Iris pigment epithelial cell (primary cell): ENCODE measurements around the gene SIK3.

Experiments
- DNase-seq: peaks from one replicate; pipeline ENCODE4 v3.0.0-alpha.2; 2011; ENCODE audit warnings: low read depth

SIK3 gene

GRCh38 chr11:116970485-116971292 lies 127.5 kb downstream of the SIK3 start:
- DNase-seq, result peak; percentile 40

GRCh38 chr11:116969694-116970093 lies 128.5 kb downstream of the SIK3 start:
- no peak for DNase-seq

- no peak for DNase-seq
Measured at GRCh38 chr11:116964269-116964668, 134.0 kb downstream of the SIK3 start.

DNA sequence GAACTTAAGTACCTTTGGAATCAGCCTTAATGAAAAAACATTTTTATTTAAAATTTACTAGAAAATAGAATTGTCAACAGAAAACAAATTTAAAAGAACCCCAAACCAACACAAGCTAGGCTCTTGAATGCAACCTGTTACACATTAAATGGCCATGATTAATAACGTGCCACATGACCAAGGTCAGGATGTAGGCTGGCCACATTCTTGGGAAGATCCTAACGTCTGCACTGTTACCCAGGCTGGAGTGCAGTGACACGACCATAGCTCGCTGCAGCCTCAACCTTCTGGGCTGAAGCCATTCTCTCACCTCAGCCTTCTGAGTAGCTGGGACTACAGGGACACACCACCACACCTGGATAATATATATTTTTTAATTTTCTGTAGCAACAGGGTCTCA lies 134.4 kb downstream of the SIK3 start:
- DNase-seq, result no peak

- peak; percentile 61 for DNase-seq
Measured at GRCh38 chr11:116962108-116962507, 136.1 kb downstream of the SIK3 start.

GRCh38 chr11:116960930-116961329 lies 137.3 kb downstream of the SIK3 start:
- DNase-seq, result peak; percentile 58

- DNase-seq, result no peak
Measured at GRCh38 chr11:116958246-116958645, 140.0 kb downstream of the SIK3 start.

- no peak for DNase-seq
Measured at GRCh38 chr11:116955949-116956348, 142.3 kb downstream of the SIK3 start.

DNA sequence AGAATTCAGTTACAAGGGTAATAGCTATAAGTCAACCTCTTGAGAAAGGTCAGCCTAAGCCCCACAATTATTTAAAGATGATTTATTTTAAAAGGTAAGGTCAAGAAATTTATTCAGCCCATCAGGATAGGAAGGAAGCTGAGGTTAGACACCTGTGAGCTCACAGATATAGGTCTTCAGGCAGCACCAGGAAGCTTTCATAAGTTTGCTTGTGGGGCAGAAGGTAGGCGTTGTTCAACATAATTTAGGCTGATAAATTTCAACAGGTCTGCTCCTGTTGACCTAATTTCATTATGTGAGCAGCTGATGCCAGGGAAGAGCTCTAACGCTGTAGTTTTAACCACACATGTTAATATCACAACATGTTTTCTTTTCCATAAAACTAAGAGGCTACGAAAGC lies 142.7 kb downstream of the SIK3 start:
- no peak for DNase-seq

- DNase-seq, result no peak
Measured at GRCh38 chr11:116953530-116954285, 144.5 kb downstream of the SIK3 start.

- no peak for DNase-seq
Measured at GRCh38 chr11:116951762-116952161, 146.5 kb downstream of the SIK3 start.

DNA sequence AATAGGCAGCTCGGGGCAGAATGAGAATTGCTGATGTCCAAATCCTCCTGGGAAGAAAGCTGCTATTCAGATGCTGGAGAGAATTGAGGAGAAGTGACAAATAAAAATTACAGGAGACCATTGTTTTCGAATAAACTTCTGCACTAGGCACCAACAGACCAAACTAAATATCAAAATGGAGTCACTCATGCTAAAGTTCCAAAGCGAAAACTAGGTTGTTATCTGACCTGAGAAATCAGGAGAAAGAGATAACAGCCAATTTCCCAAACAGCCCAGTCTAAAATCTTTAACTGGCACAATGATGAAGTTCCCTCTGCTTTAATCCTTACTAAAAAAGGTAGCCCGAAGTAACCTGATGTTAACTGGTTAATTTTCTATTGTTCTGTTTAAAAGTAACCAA lies 148.0 kb downstream of the SIK3 start:
- no peak for DNase-seq

DNA sequence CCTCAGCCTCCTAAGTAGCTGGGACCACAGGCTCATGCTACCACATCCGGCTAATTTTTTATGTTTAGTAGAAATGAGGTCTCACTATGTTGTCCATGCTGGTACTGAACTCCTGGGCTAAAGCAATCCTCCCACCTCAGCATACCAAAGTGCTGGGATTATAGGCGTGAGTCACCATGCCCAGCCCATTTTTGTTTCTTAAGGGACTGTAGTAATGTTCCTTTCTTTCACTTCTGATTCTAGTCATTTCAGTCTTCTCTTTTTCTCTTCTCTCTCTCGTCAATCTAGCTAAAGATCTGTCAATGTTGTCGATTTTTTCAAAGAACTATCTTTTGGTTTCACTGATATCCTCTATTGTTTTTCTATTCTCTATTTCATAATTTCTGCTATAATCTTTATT lies 149.8 kb downstream of the SIK3 start:
- peak; percentile 65 for DNase-seq

- DNase-seq, result peak; percentile 63
Measured at GRCh38 chr11:116946414-116946813, 151.8 kb downstream of the SIK3 start.

GRCh38 chr11:116939499-116939898 lies 158.7 kb downstream of the SIK3 start:
- no peak for DNase-seq

DNA sequence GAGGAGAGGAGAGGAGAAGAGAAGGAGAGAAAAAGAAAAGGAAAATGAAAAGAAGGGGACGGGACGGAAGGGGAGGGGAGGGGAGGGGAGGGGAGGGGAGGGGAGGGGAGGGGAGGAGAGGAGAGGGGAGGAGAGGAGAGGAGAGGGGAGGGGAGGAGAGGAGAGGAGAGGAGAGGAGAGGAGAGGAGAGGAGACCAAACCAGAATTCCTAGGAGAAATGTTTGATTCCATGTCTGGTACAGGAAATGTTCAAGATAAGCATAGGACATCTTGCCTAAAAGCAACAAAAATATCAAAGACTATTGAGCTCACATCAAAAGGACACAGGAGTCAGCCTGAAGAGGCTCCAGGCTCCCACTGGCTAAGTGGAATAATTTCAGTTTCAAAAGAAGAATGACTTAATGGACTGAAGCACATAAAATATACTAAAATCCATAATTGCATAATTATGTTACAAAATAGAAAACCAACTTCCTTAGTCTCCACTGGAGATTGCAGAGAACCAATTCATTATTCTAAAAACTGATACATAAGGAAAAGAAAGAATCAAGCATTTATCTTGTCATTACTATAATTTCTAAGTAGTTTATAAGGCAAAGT lies 159.7 kb downstream of the SIK3 start:
- no peak for DNase-seq

GRCh38 chr11:116936754-116937446 lies 161.3 kb downstream of the SIK3 start:
- DNase-seq, result no peak

- no peak for DNase-seq
Measured at GRCh38 chr11:116935514-116935913, 162.7 kb downstream of the SIK3 start.

DNA sequence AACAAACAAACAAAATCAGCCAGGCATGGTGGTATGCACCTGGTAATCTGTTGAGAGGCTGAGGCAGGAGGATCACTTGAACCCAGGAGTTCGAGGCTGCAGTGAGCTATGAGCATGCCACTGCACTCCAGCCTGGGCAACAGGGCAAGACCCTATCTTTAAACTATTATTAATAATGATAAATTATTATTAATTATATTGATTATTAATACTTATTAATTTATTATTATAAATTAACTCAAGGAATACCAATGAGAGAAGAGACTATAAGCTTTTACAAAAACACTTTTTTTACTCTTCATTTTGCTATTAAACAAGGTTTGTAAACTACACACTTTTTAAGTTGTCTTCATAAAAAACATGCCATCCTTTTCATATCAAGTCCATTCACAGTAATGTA lies 163.1 kb downstream of the SIK3 start:
- DNase-seq, result no peak

GRCh38 chr11:116933961-116934360 lies 164.3 kb downstream of the SIK3 start:
- no peak for DNase-seq

GRCh38 chr11:116932181-116932580 lies 166.0 kb downstream of the SIK3 start:
- no peak for DNase-seq

DNA sequence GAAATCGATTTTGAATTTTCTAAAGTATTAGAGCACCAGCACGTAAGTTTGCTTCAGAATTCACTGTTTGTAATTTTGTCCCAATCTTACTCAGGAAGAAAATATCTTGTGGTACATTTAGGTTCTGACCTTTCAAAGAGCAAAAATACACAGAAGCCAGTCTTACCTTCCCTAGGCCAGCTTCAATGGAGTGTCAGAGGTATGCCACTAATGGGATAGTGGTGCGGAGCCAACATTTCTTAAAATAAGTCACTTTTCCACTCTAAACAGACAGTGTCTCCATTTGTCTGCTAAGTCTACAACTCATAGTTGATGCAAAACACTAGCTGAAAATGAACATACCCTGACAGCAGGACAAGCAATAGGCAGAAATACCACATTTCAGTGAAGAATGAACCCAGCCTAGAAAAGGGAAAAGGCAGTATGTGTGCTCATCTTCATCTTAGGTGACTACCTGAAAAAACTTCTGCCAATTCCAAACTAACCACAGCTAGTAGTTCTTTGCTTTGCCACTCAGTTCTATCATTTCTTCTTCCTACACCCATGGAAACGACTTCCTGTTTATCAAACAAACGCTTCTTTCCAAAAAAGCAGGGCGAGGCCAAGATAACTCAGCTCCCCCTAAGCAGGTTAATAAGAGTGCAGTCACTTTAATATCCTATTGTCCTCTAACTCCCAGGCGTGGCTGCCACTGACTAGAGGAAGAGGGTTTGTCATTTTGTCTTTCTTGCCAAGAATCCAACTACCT lies 166.8 kb downstream of the SIK3 start:
- no peak for DNase-seq
